ENCODE data around the gene PTPRN2. TPM values are rescaled to one million over a fixed set of nuclear protein-coding genes. Genes with fewer than 3 reads are reported as not detected.

PTPRN2 gene
- total RNA-seq, 1 donor = 0.09 TPM

- no peak for DNase-seq (ENCODE audit: low read depth)
- TF ChIP-seq, protein P1, sequence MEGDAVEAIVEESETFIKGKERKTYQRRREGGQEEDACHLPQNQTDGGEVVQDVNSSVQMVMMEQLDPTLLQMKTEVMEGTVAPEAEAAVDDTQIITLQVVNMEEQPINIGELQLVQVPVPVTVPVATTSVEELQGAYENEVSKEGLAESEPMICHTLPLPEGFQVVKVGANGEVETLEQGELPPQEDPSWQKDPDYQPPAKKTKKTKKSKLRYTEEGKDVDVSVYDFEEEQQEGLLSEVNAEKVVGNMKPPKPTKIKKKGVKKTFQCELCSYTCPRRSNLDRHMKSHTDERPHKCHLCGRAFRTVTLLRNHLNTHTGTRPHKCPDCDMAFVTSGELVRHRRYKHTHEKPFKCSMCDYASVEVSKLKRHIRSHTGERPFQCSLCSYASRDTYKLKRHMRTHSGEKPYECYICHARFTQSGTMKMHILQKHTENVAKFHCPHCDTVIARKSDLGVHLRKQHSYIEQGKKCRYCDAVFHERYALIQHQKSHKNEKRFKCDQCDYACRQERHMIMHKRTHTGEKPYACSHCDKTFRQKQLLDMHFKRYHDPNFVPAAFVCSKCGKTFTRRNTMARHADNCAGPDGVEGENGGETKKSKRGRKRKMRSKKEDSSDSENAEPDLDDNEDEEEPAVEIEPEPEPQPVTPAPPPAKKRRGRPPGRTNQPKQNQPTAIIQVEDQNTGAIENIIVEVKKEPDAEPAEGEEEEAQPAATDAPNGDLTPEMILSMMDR (IDR thresholded peaks at IDR 0.05; ENCODE audit: insufficient read depth, low read length) = no peak
- H3K4me3 ChIP-seq (ENCODE audit: low read depth, low read length) = no peak overlapping the region
These were observed 303.5 kb downstream of the PTPRN2 start for GRCh38 chr7:158284121-158284520.

DNA sequence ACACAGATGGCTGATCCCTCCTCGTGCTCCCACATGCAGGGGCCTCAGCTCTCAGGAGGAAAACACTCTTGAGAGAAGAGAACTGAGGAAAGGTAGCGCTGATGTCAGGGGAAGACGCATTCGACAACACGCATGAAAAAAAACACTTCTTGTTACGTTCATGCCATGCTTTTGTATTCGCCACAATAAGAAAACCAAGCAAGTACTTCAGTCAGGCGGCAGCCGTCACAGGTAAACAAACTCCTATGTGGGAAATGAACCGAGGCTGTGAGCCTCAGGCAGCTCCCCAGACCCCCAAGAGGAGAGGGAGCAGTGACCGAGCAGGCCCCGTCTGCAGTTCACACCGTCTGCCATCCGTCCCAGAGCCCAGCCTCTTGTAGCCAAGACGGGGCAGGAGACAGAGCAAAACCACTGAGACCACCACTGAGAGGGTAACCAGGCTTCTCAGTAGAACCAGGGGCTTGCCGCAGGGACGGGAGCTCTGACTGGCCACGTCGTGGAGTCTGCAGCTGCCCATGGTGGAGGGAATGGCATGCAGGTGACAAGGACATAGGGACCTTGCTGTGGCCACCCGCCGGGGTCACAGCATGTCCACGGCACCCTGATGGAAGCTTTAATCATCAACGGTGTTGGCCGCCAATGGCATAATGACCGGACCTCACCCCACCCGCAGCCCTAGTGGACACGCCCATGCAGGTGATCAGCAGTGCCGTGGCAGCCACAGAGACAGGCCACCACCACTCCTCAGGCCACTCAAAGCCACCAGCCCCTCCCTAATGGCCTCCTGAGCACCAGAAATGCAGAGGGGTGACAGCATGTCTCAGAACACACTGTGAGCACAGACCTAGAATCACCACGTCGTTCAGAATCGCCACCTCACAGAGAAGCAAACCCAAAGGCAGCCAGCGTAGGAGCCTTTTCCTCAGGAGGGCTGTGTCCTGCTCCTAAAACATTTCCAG, 304.3 kb downstream of the PTPRN2 start:
- no peak for DNase-seq (ENCODE audit: low read depth)
- TF ChIP-seq, protein P1 (IDR thresholded peaks at IDR 0.05; ENCODE audit: insufficient read depth, low read length) = no peak
- H3K4me3 ChIP-seq (ENCODE audit: low read depth, low read length) = no peak overlapping the region

- H3K4me3 ChIP-seq (ENCODE audit: low read depth, low read length) = no peak overlapping the region
- no peak for DNase-seq (ENCODE audit: low read depth)
- TF ChIP-seq, protein P1 (IDR thresholded peaks at IDR 0.05; ENCODE audit: insufficient read depth, low read length) = no peak
These were observed 305.1 kb downstream of the PTPRN2 start for GRCh38 chr7:158282461-158283001.

- TF ChIP-seq, protein P1 (IDR thresholded peaks at IDR 0.05; ENCODE audit: insufficient read depth, low read length) = no peak
- H3K4me3 ChIP-seq (ENCODE audit: low read depth, low read length) = no peak overlapping the region
- DNase-seq (ENCODE audit: low read depth) = no peak
These were observed 306.2 kb downstream of the PTPRN2 start for GRCh38 chr7:158281441-158281840.

GRCh38 chr7:158280448-158281144, 307.0 kb downstream of the PTPRN2 start:
- H3K4me3 ChIP-seq (ENCODE audit: low read depth, low read length) = no peak overlapping the region
- TF ChIP-seq, protein P1 (IDR thresholded peaks at IDR 0.05; ENCODE audit: insufficient read depth, low read length) = no peak
- no peak for DNase-seq (ENCODE audit: low read depth)

- TF ChIP-seq, protein P1 (IDR thresholded peaks at IDR 0.05; ENCODE audit: insufficient read depth, low read length) = no peak
- no peak for DNase-seq (ENCODE audit: low read depth)
These were observed 307.8 kb downstream of the PTPRN2 start for GRCh38 chr7:158279539-158280447.

More at GRCh38 chr7:158279539-158280447, 307.8 kb downstream of the PTPRN2 start:
- H3K4me3 ChIP-seq (ENCODE audit: low read depth, low read length) = no peak overlapping the region

Data from fibroblast of the aortic adventitia (primary cell).